GM12878 (cell line): ENCODE data around the gene GAP43. TPM values are rescaled to one million over a fixed set of nuclear protein-coding genes. Genes with fewer than 3 reads are reported as not detected.

ENCODE experiments used
- ATAC-seq: fragments of 200-7000 bp; cut with Tn5 transposase; 3 replicates; pipeline ENCODE4 v1.9.1; 2020; ENCODE audit warnings: mild to moderate bottlenecking, moderate library complexity
- BruUV-seq: library from RNA; stranded (reverse); fragments of 400-500 nt; replicated peaks from 2 replicates; lab custom pipeline; 2021; lab: Mats Ljungman, UMichigan
- CTCF ChIA-PET: fragments of 300-600 bp; sonication (Branson Sonifier 250); formaldehyde crosslinking; extraction: SDS; loops from one replicate; lab custom pipeline; 2021; ENCODE audit warnings: inconsistent platforms; lab: Yijun Ruan, JAX
- POLR2A ChIA-PET: fragments of 350-600 bp; formaldehyde crosslinking; extraction: SDS; loops from one replicate; lab custom pipeline; 2021; ENCODE audit warnings: inconsistent platforms; lab: Charles Lee
- RAD21 ChIA-PET: fragments of 300-600 bp; sonication (Branson Sonifier 250); formaldehyde crosslinking; loops from one replicate; lab custom pipeline; 2023; ENCODE audit warnings: antibody characterized with exemption; ENCODE audit not compliant: unreplicated experiment; lab: Charles Lee
- SMC1A ChIA-PET: fragments of 300-600 bp; sonication (Branson Sonifier 250); formaldehyde crosslinking; loops from one replicate; lab custom pipeline; 2023; ENCODE audit not compliant: unreplicated experiment, uncharacterized antibody; lab: Charles Lee
- DNase-seq: peaks from one replicate; pipeline ENCODE4 v3.0.0-alpha.2; 2011; ENCODE audit warnings: low read depth, low spot score
- FAIRE-seq: peaks from 3 replicates; lab custom pipeline; 2011; peaks lifted over from hg19 to GRCh38; lab: Jason Lieb, UNC
- H2AFZ ChIP-seq: 2 replicates; pipeline ENCODE4 v1.6.0; 2011; ENCODE audit warnings: low read depth, low read length, control low read depth; ENCODE audit not compliant: control insufficient read depth
- H3K27ac ChIP-seq: 2 replicates; pipeline ENCODE4 v1.5.1; 2011; ENCODE audit warnings: control low read depth; ENCODE audit not compliant: control insufficient read depth, insufficient read depth
- H3K27me3 ChIP-seq, 2 experiments: replicated peaks in 1 of 2; 2 replicates each; pipeline versions ENCODE4 v1.6.0 to v1.6.1; 2011; ENCODE audit warnings: low read length in 1 of 2; ENCODE audit not compliant: control insufficient read depth in 2 of 2, insufficient read depth in 2 of 2
- H3K36me3 ChIP-seq, 2 experiments: 2 replicates each; pipeline ENCODE4 v1.5.1; 2011; ENCODE audit warnings: low read length in 1 of 2; ENCODE audit not compliant: control insufficient read depth in 2 of 2, insufficient read depth in 2 of 2
- H3K4me1 ChIP-seq: 2 replicates; pipeline ENCODE4 v1.6.1; 2011; ENCODE audit warnings: mild to moderate bottlenecking, low read length, moderate library complexity, mixed read lengths; ENCODE audit not compliant: control insufficient read depth, insufficient read depth
- H3K4me2 ChIP-seq: 2 replicates; pipeline ENCODE4 v1.6.0; 2011; ENCODE audit warnings: control low read depth; ENCODE audit not compliant: control insufficient read depth, insufficient read depth
- H3K4me3 ChIP-seq: fragments of 200-600 bp; sonication (generic); 2 replicates; pipeline ENCODE4 v1.5.1; 2016
- H3K79me2 ChIP-seq: 2 replicates; pipeline ENCODE4 v1.6.0; 2011; ENCODE audit warnings: low read length; ENCODE audit not compliant: control insufficient read depth, insufficient read depth
- H3K9ac ChIP-seq: 2 replicates; pipeline ENCODE4 v1.8.0; 2011; ENCODE audit warnings: low read length, control low read depth, mixed read lengths; ENCODE audit not compliant: control insufficient read depth, insufficient read depth
- H3K9me3 ChIP-seq: replicated peaks from 3 replicates; pipeline ENCODE4 v1.5.1; 2011; ENCODE audit warnings: mild to moderate bottlenecking, low read length; ENCODE audit not compliant: control insufficient read depth, insufficient read depth
- H4K20me1 ChIP-seq: 2 replicates; pipeline ENCODE4 v1.6.0; 2011; ENCODE audit not compliant: control insufficient read depth, insufficient read depth
- BMI1 ChIP-seq: fragments of 450-650 bp; IDR thresholded peaks from 2 replicates; pipeline ENCODE4 v1.6.1; 2016; ENCODE audit warnings: mild to moderate bottlenecking, moderate library complexity, borderline replicate concordance
- CHD2 ChIP-seq: IDR thresholded peaks from 2 replicates; pipeline ENCODE4 v1.6.1; 2011; ENCODE audit warnings: low read depth, low read length, improper control_type of control experiment, borderline replicate concordance
- HCFC1 ChIP-seq: fragments of 150-350 bp; IDR thresholded peaks from 2 replicates; pipeline ENCODE4 v1.6.1; 2014; ENCODE audit warnings: low read length
- LARP7 ChIP-seq: fragments of 450-650 bp; IDR thresholded peaks from 2 replicates; pipeline ENCODE4 v1.6.1; 2017; ENCODE audit warnings: mild to moderate bottlenecking
- NBN ChIP-seq: fragments of 450-650 bp; IDR thresholded peaks from 2 replicates; pipeline ENCODE4 v1.6.1; 2016
- RELB ChIP-seq: fragments of 450-650 bp; IDR thresholded peaks from 2 replicates; pipeline ENCODE4 v1.6.1; 2017; ENCODE audit warnings: low read depth, mild to moderate bottlenecking, moderate library complexity
- SPI1 ChIP-seq: IDR thresholded peaks from 2 replicates; pipeline ENCODE4 v1.6.1; 2011; ENCODE audit warnings: low read depth, mild to moderate bottlenecking, low read length, moderate library complexity, borderline replicate concordance; ENCODE audit not compliant: insufficient read depth
- WGBS: methylation state at CpG from one replicate; pipeline ENCODE4 v1.1.6; 2016; ENCODE audit warnings: low lambda C conversion rate; ENCODE audit not compliant: insufficient replicate concordance, insufficient coverage; ENCODE audit errors: missing lambda C conversion rate; 5-methylcytosine and 5-hydroxymethylcytosine counted together
- in situ Hi-C: fragments of 300-500 bp; cut with MboI; formaldehyde crosslinking; loops from 9 replicates; pipeline ENCODE4 v1.14.3; 2018; ENCODE audit warnings: mixed read lengths
- intact Hi-C: fragments of 100-400 bp; cut with micrococcal nuclease; formaldehyde crosslinking; loops from one replicate; pipeline ENCODE4 v1.14.2; 2022; ENCODE audit not compliant: unreplicated experiment
- polyA plus RNA-seq, 11 experiments: library from polyadenylated mRNA; depleted of rRNA in 4 of 11; unstranded in 6 of 11; stranded (reverse) in 5 of 11; fragments of >200 nt; fragmentation: Nextera tagmentation in 4 of 11; fragmentation: Illumina TruSeq in 1 of 11; extraction: Ambion mirVana in 4 of 11; extraction: Trizol in 1 of 11; gene quantifications; 1 replicate in 1 of 11; 2 replicates in 10 of 11; pipeline versions ENCODE4 v1.2.1 to v1.2.3, GENCODE V29; 2011 to 2016; ENCODE audit warnings: inconsistent platforms in 2 of 11, missing spikeins in 2 of 11, low read depth in 1 of 11
- total RNA-seq, 4 experiments: library from RNA; depleted of rRNA in 3 of 4; stranded (reverse); fragments of >200 nt in 3 of 4; fragmentation: Illumina TruSeq in 1 of 4; extraction: Trizol in 1 of 4; gene quantifications; 2 replicates each; pipeline versions ENCODE4 v1.2.1 to v1.2.3, GENCODE V29; 2013 to 2021

The GAP43 gene
- total and polyA plus RNA-seq, 10 of the 15 experiments (the other 5 are each of a cell fraction or from before 2014, with no cell fraction given): 0.06 to 0.16 TPM; not detected in 8

GRCh38 chr3:115627180-115628074, 4.1 kb downstream of the GAP43 start (continued):
- no peak for TF ChIP-seq RELB
- TF ChIP-seq SPI1: peak; percentile 44; the same call in 1 of the 2 replicates
- no peak for TF ChIP-seq LARP7

GRCh38 chr3:115628075-115628412, 4.7 kb downstream of the GAP43 start:
- ATAC-seq (peak; percentile 60), FAIRE-seq (no peak), DNase-seq (no peak)
- H3K4me2 ChIP-seq: peak overlapping the region; percentile 13; the same call in 1 of the 2 replicates
- POLR2A ChIA-PET: no interaction called here
- CTCF ChIA-PET: no interaction called here
- H3K79me2 ChIP-seq: no peaks in the 10 kb centered on the region
- BruUV-seq: no TSS peak
- no peak overlapping the region for H3K27ac ChIP-seq
- SMC1A ChIA-PET: no interaction called here
- intact Hi-C loops (no loop called here), in situ Hi-C loops (no loop called here)
- no peaks in the 10 kb centered on the region for H3K36me3 ChIP-seq
- H3K27me3 ChIP-seq: no peaks in the 10 kb centered on the region; a peak in 1 of 4 replicates
- no peak overlapping the region for H2AFZ ChIP-seq
- no peak overlapping the region for H3K4me3 ChIP-seq
- RAD21 ChIA-PET: no interaction called here
- WGBS: 0% methylated on average over 1 of the region's 1 CpG
- no peak overlapping the region for H3K9ac ChIP-seq
- no peak for TF ChIP-seq BMI1
- no peak for TF ChIP-seq CHD2
- TF ChIP-seq HCFC1: no peak
- TF ChIP-seq NBN: no peak
- H3K4me1 ChIP-seq: peaks cover 8% of the 10 kb centered on the region
- H4K20me1 ChIP-seq: no peaks in the 10 kb centered on the region
- H3K9me3 ChIP-seq: no peaks in the 10 kb centered on the region
